ENCODE data around the gene KCND3. TPM values are rescaled to one million over a fixed set of nuclear protein-coding genes. Genes with fewer than 3 reads are reported as not detected.

Gene KCND3
- total RNA-seq, 4 donors from 2014 or later: 1.8 to 5.3 (median 4.2) TPM

DNA sequence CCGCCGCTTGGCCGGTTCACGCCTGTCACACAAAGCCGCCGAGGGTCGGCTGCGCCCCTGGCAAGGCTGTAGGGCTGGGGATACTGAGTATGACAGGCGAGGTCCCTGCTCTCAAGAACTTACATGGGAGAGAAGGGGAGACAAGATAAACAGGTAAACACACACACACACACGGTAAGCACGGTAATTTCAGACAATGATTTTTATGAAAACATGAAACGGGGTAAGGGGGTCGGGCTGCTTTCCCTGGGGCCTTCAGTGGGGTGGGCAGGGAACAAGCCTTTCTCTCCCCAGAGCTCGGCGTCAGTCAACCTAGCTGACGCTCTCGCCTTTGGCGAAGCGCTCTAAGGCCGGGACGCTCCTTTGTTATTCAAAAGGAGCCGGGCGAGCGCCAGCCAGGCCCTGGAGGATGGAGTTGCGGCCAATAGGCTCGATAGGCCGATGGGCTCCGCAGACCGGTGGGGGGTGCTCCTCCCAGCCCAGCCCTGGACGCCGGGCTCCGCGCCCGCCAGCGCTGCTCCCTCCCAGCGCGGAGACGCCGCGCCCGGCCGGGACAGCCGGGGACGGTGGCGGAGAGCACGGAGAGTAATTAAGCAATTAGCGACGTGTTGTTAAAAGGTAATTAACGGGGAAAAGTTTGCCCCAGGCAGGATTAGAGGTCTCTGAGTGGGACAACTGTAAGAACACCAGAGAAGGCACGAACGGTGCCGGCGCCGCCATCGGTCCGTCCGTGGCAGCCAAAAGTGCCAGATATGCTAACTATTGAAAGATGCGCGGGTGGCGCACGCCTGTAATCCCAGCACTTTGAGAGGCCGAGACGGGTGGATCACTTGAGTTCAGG lies 249.3 kb downstream of the KCND3 start:
- Histone ChIP-seq H3K4me1 (peaks cover 9 to 20% of the 10 kb centered on the region in 2 donors), H3K27ac (peak overlapping the region; percentile 89 to 97 (median 96)), H3K27me3 (no peaks in the 10 kb centered on the region), H3K4me3 (replicated peaks in 1 of 3) (peak overlapping the region in 2 of 3 donors; percentile 41 to 64), H3K36me3 (no peaks in the 10 kb centered on the region), H3K9me3 (no peaks in the 10 kb centered on the region)
- WGBS, 2 donors: 3 to 7% methylated on average over 27 to 50 of the region's 63 CpGs
- intact Hi-C loops (cut with DNase I): no loop called here
- TF ChIP-seq, protein P1, sequence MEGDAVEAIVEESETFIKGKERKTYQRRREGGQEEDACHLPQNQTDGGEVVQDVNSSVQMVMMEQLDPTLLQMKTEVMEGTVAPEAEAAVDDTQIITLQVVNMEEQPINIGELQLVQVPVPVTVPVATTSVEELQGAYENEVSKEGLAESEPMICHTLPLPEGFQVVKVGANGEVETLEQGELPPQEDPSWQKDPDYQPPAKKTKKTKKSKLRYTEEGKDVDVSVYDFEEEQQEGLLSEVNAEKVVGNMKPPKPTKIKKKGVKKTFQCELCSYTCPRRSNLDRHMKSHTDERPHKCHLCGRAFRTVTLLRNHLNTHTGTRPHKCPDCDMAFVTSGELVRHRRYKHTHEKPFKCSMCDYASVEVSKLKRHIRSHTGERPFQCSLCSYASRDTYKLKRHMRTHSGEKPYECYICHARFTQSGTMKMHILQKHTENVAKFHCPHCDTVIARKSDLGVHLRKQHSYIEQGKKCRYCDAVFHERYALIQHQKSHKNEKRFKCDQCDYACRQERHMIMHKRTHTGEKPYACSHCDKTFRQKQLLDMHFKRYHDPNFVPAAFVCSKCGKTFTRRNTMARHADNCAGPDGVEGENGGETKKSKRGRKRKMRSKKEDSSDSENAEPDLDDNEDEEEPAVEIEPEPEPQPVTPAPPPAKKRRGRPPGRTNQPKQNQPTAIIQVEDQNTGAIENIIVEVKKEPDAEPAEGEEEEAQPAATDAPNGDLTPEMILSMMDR (IDR thresholded peaks at IDR 0.05): no peak
- no peak for TF ChIP-seq POLR2A (IDR thresholded peaks at IDR 0.05)
- DNase-seq: peak; percentile 60 to 71

GRCh38 chr1:111739194-111739924 lies 250.1 kb downstream of the KCND3 start, which contains the start of gene INKA2:
TSS of gene INKA2 (minus strand) at chr1:111739395. CDS start at chr1:111739242, 153 bp downstream.
- Histone ChIP-seq H3K9me3 (no peaks in the 10 kb centered on the region), H3K4me3 (replicated peaks in 1 of 3) (peak within 1 kb of the TSS; percentile 41 to 67 (median 64)), H3K27ac (peak within 1 kb of the TSS; percentile 89 to 97 (median 96)), H3K27me3 (no peaks in the 10 kb centered on the region), H3K36me3 (no peaks in the 10 kb centered on the region), H3K4me1 (peaks cover 9 to 25% of the 10 kb centered on the region in 2 donors)
- DNase-seq: peak; percentile 91
- WGBS, 2 donors: 0 to 1% methylated on average over 6 to 29 of the region's 59 CpGs
- TF ChIP-seq POLR2A (IDR thresholded peaks at IDR 0.05): peak in 1 of 2 donors; percentile 87
- TF ChIP-seq, protein P1 (IDR thresholded peaks at IDR 0.05): no peak
- intact Hi-C loops (cut with DNase I): no loop called here

DNA sequence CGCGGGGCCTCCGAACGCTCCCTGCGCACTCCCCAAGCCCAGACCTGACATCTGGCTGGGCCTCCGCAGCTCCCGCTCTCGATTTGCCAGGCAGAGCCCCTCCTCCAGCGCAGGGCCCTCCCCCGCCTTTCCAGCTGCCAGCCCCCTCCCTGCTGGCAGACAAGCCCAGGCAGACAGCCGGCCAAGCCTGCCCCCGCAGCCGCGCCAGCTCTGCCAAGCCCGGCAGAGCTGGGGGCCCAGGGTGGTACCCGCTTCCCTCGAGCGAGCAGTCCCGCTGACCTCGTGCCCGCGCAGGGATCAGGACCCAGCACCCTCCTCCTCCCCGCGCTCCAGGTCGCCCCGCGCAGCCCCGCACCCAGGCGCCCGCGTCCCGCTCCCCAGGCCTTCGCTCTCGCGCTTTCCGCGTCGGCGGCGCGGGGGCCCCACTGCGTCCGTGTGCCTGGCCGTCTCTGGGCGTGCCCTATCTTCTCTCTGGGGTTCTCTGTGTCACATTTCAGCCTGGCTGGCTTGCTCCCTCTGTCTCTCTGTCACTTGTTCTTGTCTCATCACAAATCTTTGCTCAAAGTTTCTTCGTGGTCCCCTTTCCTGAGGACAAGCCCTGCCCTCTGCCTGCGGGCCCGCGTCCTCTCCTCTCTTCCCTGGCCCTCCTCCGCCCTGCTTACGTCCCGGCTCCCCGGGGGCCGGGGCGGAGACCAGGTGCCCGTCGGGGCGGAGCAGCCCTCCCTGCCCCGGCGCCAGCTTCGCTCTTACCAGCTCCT lies 250.9 kb downstream of the KCND3 start:
- no peaks in the 10 kb centered on the region for H3K36me3 ChIP-seq
- H3K4me1 ChIP-seq: peaks cover 9 to 33% of the 10 kb centered on the region in 2 donors
- H3K9me3 ChIP-seq: no peaks in the 10 kb centered on the region
- intact Hi-C loops (cut with DNase I): no loop called here
- H3K27ac ChIP-seq: peak overlapping the region; percentile 89 to 97 (median 96)
- peak; percentile 80 to 81 for DNase-seq
- H3K4me3 ChIP-seq (replicated peaks in 1 of 3): peak overlapping the region; percentile 41 to 67 (median 64)
- no peaks in the 10 kb centered on the region for H3K27me3 ChIP-seq
- TF ChIP-seq, protein P1 (IDR thresholded peaks at IDR 0.05): no peak
- no peak for TF ChIP-seq POLR2A (IDR thresholded peaks at IDR 0.05)
- 0 to 1% methylated on average over 34 to 39 of the region's 61 CpGs for WGBS, 2 donors

DNA sequence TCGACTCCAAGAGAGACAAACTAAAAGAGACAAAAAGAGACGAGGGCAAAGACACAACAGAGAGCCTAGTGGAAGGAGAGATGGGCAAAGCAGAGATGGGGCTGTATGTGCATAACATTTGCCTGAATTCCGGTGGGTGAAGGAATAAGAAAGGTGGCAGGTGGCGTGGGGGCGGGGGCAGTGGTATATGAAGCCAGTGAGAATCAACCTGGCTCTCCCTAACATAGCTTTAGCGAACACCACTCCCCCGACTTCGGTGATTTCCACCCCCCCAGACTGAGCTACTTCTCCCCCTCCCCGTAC lies 251.4 kb downstream of the KCND3 start:
- H3K27ac ChIP-seq: peak overlapping the region; percentile 89 to 97 (median 96)
- DNase-seq: no peak
- peak overlapping the region; percentile 41 to 67 (median 64) for H3K4me3 ChIP-seq (replicated peaks in 1 of 3)
- TF ChIP-seq POLR2A (IDR thresholded peaks at IDR 0.05): no peak
- TF ChIP-seq, protein P1 (IDR thresholded peaks at IDR 0.05): no peak
- no peaks in the 10 kb centered on the region for H3K9me3 ChIP-seq
- no peaks in the 10 kb centered on the region for H3K27me3 ChIP-seq
- WGBS, 2 donors: 27% methylated on average over 8 to 9 of the region's 9 CpGs
- no peaks in the 10 kb centered on the region for H3K36me3 ChIP-seq
- intact Hi-C loops (cut with DNase I): no loop called here
- H3K4me1 ChIP-seq: peaks cover 9 to 38% of the 10 kb centered on the region in 2 donors

Measured in thyroid gland (tissue), 4 donors.